Fibroblast of villous mesenchyme (primary cell): Measurements from ENCODE around the gene SMAD2. TPM values are rescaled to one million over a fixed set of nuclear protein-coding genes. Genes with fewer than 3 reads are reported as not detected.

Source experiments
- DNase-seq: peaks from one replicate; pipeline ENCODE4 v3.0.0-alpha.2; 2010; ENCODE audit warnings: low read depth
- H3K4me3 ChIP-seq: 2 replicates; pipeline ENCODE4 v1.5.1; 2011; ENCODE audit warnings: low read depth, mild to moderate bottlenecking, low read length
- CTCF ChIP-seq: IDR thresholded peaks from 2 replicates; pipeline ENCODE4 v1.5.1; 2012; ENCODE audit warnings: low read depth, mild to moderate bottlenecking, low read length; ENCODE audit not compliant: insufficient read depth
- total RNA-seq: library from RNA; depleted of rRNA; stranded (reverse); fragments of >200 nt; gene quantifications from 2 replicates; pipeline ENCODE4 v1.2.3, GENCODE V29; 2012

The SMAD2 gene
- total RNA-seq, 1 donor, result 36.3 TPM

- DNase-seq, result no peak
- no peak overlapping the region for H3K4me3 ChIP-seq
- TF ChIP-seq CTCF, result no peak
These were observed 31.2 kb downstream of the SMAD2 start for GRCh38 chr18:47899107-47899840.

DNA sequence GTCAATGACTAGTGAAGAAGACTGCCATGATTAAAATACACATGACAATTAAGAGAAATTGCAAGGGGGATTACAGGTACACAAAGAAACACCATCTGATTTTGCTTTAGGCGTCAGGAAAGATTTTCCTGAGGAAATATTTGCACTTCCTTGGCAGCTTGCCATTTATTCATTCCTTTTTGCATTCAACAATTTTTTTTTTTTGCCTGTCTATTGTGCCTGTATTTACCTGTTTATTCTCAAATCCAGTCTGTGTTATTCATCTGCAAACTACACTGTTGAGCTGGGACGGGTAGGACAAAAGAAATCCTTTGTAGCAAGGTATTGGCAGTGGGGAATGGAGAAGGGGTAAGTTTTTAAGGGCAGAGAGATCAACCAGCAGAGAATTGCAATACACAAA, 31.8 kb downstream of the SMAD2 start:
- no peak for TF ChIP-seq CTCF
- no peak for DNase-seq
- no peak overlapping the region for H3K4me3 ChIP-seq

- H3K4me3 ChIP-seq, result no peak overlapping the region
- no peak for TF ChIP-seq CTCF
- DNase-seq, result no peak
These were observed 32.4 kb downstream of the SMAD2 start for GRCh38 chr18:47898055-47898454.

DNA sequence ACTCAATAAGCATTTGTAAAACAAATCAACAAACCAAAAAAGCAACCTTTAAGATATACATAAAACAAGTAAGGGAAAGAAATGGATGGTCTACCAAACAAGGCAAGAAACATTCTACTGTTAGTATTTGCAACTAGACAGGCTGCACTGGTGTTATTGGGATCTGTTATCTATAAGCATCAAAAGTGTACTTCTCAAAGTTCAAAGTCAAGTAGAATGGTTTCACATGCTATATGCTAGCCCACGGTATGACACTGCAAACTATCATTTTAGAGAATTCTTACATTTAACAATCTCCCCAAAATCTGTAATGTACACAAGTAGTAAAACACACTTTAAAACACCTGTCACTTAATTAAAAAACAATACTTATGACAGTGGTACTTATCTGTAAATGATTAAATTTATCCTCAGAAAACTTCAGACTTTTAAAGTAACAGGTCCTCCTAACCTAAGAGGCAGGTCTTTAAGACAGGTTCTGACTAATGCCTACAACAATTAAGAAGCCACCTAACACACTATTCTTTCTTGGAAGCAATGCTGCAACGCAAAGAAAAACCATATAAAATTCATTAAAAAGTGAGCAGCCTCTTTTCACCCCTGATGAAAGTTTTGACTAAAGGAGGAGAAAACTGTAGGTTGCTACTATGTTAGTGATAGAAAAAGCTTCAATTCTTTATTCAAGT, 34.8 kb downstream of the SMAD2 start:
- TF ChIP-seq CTCF, result no peak
- H3K4me3 ChIP-seq, result no peak overlapping the region
- DNase-seq, result no peak

GRCh38 chr18:47893939-47894699, 36.3 kb downstream of the SMAD2 start:
- no peak overlapping the region for H3K4me3 ChIP-seq
- TF ChIP-seq CTCF, result no peak
- DNase-seq, result peak; percentile 73

- H3K4me3 ChIP-seq, result no peak overlapping the region
- DNase-seq, result peak; percentile 60
- TF ChIP-seq CTCF, result no peak
These were observed 37.4 kb downstream of the SMAD2 start for GRCh38 chr18:47893047-47893446.
